SK-N-MC (cell line): Measurements from ENCODE around the gene PPP1R15B.

ENCODE experiments used
- DNase-seq: peaks from one replicate; pipeline ENCODE4 v3.0.0-alpha.2; 2011; ENCODE audit warnings: low read depth, low spot score
- H3K27ac ChIP-seq: fragments of 200-600 bp; sonication (generic); 2 replicates; pipeline ENCODE4 v1.5.1; 2016; ENCODE audit warnings: mixed run types
- H3K36me3 ChIP-seq: fragments of 200-600 bp; sonication (generic); 2 replicates; pipeline ENCODE4 v1.6.1; 2017; ENCODE audit warnings: antibody characterized with exemption, low read length, mixed read lengths; ENCODE audit not compliant: insufficient read depth
- H3K4me3 ChIP-seq: fragments of 200-600 bp; sonication (generic); 2 replicates; pipeline ENCODE4 v1.5.1; 2016
- H3K9ac ChIP-seq: fragments of 200-600 bp; sonication (generic); 2 replicates; pipeline ENCODE4 v1.8.0; 2017; ENCODE audit warnings: mixed run types, mixed read lengths; ENCODE audit not compliant: insufficient read length
- H3K9me3 ChIP-seq: fragments of 200-600 bp; sonication (generic); 2 replicates; pipeline ENCODE4 v1.6.1; 2017; ENCODE audit warnings: low read depth, mild to moderate bottlenecking, antibody characterized with exemption, low read length, moderate library complexity, mixed read lengths
- EZH2 ChIP-seq: fragments of 200-600 bp; sonication (generic); IDR thresholded peaks from one replicate; pipeline ENCODE4 v1.6.1; 2017; ENCODE audit warnings: antibody characterized with exemption
- FOXP2 ChIP-seq: optimal IDR thresholded peaks from 2 replicates; pipeline ENCODE3; 2011; ENCODE audit warnings: mild to moderate bottlenecking, moderate library complexity; ENCODE audit not compliant: insufficient read depth; ENCODE audit errors: extremely low read length, control extremely low read depth
- POLR2AphosphoS5 ChIP-seq: IDR thresholded peaks from 2 replicates; pipeline ENCODE4 v1.6.1; 2012; ENCODE audit warnings: mild to moderate bottlenecking, low read depth, low read length, borderline replicate concordance

The PPP1R15B gene

GRCh38 chr1:204409836-204410687 lies 1.6 kb downstream of the PPP1R15B start:
- H3K9me3 ChIP-seq: no peaks in the 10 kb centered on the region
- TF ChIP-seq EZH2 (no peak), FOXP2 (no peak), POLR2AphosphoS5 (no peak)
- peak overlapping the region; percentile 79 for H3K4me3 ChIP-seq
- H3K36me3 ChIP-seq: peaks cover 38% of the 10 kb centered on the region
- DNase-seq: no peak
- H3K9ac ChIP-seq: peak overlapping the region; percentile 94
- H3K27ac ChIP-seq: no peak overlapping the region

GRCh38 chr1:204409123-204409522 lies 2.5 kb downstream of the PPP1R15B start:
- H3K4me3 ChIP-seq: peak overlapping the region; percentile 79
- no peaks in the 10 kb centered on the region for H3K9me3 ChIP-seq
- no peak overlapping the region for H3K27ac ChIP-seq
- DNase-seq: no peak
- TF ChIP-seq FOXP2 (no peak), EZH2 (no peak), POLR2AphosphoS5 (no peak)
- peak overlapping the region; percentile 94 for H3K9ac ChIP-seq
- H3K36me3 ChIP-seq: peaks cover 48% of the 10 kb centered on the region

DNA sequence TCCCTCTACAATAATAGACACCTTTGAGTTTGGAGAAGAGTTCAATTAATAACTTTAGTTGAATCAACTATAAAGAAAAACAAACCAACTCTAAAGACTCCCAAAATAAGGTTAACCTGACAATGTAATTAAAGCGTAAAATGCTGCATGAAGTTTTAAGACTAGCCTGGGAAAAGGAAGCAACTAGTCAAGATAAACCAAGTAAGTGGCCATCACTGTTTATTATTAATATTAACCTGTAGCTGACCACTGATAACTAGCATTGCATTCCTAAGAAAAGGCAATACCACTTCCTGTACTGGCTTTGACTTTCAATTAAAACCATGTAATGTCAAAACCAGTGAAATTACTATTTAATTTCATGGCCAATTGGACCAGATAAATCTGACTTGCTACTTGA lies 3.0 kb downstream of the PPP1R15B start:
- DNase-seq: no peak
- Histone ChIP-seq H3K4me3 (peak overlapping the region; percentile 79), H3K36me3 (peaks cover 53% of the 10 kb centered on the region), H3K27ac (no peak overlapping the region), H3K9ac (peak overlapping the region; percentile 94), H3K9me3 (no peaks in the 10 kb centered on the region)
- TF ChIP-seq EZH2 (no peak), FOXP2 (no peak), POLR2AphosphoS5 (no peak)

GRCh38 chr1:204408074-204408507 lies 3.5 kb downstream of the PPP1R15B start:
- no peak overlapping the region for H3K27ac ChIP-seq
- TF ChIP-seq EZH2: no peak
- no peak for TF ChIP-seq POLR2AphosphoS5
- no peak for TF ChIP-seq FOXP2
- DNase-seq: peak; percentile 16
- H3K4me3 ChIP-seq: peak overlapping the region; percentile 79
- H3K9ac ChIP-seq: peak overlapping the region; percentile 94
- no peaks in the 10 kb centered on the region for H3K9me3 ChIP-seq
- peaks cover 56% of the 10 kb centered on the region for H3K36me3 ChIP-seq

GRCh38 chr1:204407295-204407971 lies 4.2 kb downstream of the PPP1R15B start:
- H3K27ac ChIP-seq: no peak overlapping the region; the same call in 1 of the 2 replicates
- H3K9me3 ChIP-seq: no peaks in the 10 kb centered on the region
- H3K36me3 ChIP-seq: peaks cover 59% of the 10 kb centered on the region
- peak overlapping the region; percentile 94 for H3K9ac ChIP-seq
- DNase-seq: no peak
- no peak for TF ChIP-seq POLR2AphosphoS5
- no peak for TF ChIP-seq FOXP2
- TF ChIP-seq EZH2: no peak
- peak overlapping the region; percentile 79 for H3K4me3 ChIP-seq

GRCh38 chr1:204406621-204407020 lies 5.0 kb downstream of the PPP1R15B start:
- Histone ChIP-seq H3K36me3 (peaks cover 60% of the 10 kb centered on the region), H3K9ac (peak overlapping the region; percentile 94), H3K4me3 (peak overlapping the region; percentile 79), H3K9me3 (no peaks in the 10 kb centered on the region), H3K27ac (no peak overlapping the region)
- no peak for TF ChIP-seq EZH2
- TF ChIP-seq POLR2AphosphoS5: no peak
- no peak for TF ChIP-seq FOXP2
- no peak for DNase-seq

GRCh38 chr1:204405988-204406387 lies 5.6 kb downstream of the PPP1R15B start:
- DNase-seq: no peak
- H3K4me3 ChIP-seq: 0 out of 2 replicates have a peak overlapping the region, but pooled peaks have one; percentile 6
- no peak overlapping the region for H3K27ac ChIP-seq

DNA sequence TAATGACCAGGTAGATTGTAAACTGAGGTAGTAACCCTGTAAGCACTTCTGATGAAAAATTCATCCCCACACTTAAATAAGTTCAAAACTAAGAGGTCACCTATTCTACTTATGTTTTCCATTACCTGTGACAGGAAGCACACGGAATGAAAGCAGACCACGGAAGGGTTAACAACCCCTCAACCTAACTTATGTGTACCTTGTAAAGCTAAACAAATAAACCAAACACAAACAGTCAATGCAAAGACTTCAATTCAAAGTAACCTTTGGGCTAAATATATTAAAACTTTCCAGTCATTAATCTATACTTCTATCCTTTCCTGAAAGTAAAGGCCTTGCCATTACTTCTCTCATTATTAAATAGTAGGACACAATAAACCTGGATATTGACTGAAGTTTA lies 7.0 kb downstream of the PPP1R15B start:
- no peak overlapping the region for H3K4me3 ChIP-seq
- DNase-seq: no peak
- H3K36me3 ChIP-seq: peaks cover 75% of the 10 kb centered on the region
- TF ChIP-seq POLR2AphosphoS5 (no peak), EZH2 (no peak), FOXP2 (no peak)
- H3K9ac ChIP-seq: no peak overlapping the region
- no peak overlapping the region for H3K27ac ChIP-seq
- no peaks in the 10 kb centered on the region for H3K9me3 ChIP-seq

More at GRCh38 chr1:204405988-204406387, 5.6 kb downstream of the PPP1R15B start:
- no peak for TF ChIP-seq POLR2AphosphoS5
- no peak for TF ChIP-seq EZH2
- TF ChIP-seq FOXP2: no peak
- H3K9me3 ChIP-seq: no peaks in the 10 kb centered on the region
- peaks cover 64% of the 10 kb centered on the region for H3K36me3 ChIP-seq
- no peak overlapping the region for H3K9ac ChIP-seq
